HS-27A (cell line): Measurements from ENCODE around the gene STAB2.
A peak's percentile ranks its signal among the peaks of the same experiment; 100 is the strongest.

Source experiments
- DNase-seq: peaks from one replicate; pipeline ENCODE4 v3.0.0-alpha.2; 2012; ENCODE audit warnings: low read depth, missing footprints

STAB2 gene

GRCh38 chr12:103586791-103587370 is at the start of gene STAB2:
Gene STAB2 (plus strand): TSS chr12:103587273. CDS start chr12:103587477, 204 bp downstream.
- no peak for DNase-seq

- DNase-seq = no peak
These were observed 48.7 kb upstream of the STAB2 start for GRCh38 chr12:103538397-103538796.

- DNase-seq = no peak
These were observed 46.8 kb upstream of the STAB2 start for GRCh38 chr12:103540319-103540718.

GRCh38 chr12:103542078-103542477 is 45.0 kb upstream of the STAB2 start:
- DNase-seq = no peak

GRCh38 chr12:103546959-103547358 is 40.1 kb upstream of the STAB2 start:
- DNase-seq = no peak

- no peak for DNase-seq
These were observed 39.7 kb upstream of the STAB2 start for GRCh38 chr12:103547376-103547775.

GRCh38 chr12:103547929-103548328 is 39.1 kb upstream of the STAB2 start:
- no peak for DNase-seq

GRCh38 chr12:103548622-103549601 is 38.2 kb upstream of the STAB2 start:
- peak; percentile 50 for DNase-seq

- DNase-seq = no peak
These were observed 30.0 kb upstream of the STAB2 start for GRCh38 chr12:103556890-103557627.

GRCh38 chr12:103557628-103558010 is 29.5 kb upstream of the STAB2 start:
- no peak for DNase-seq

- DNase-seq = no peak
These were observed 28.2 kb upstream of the STAB2 start for GRCh38 chr12:103558879-103559278.

GRCh38 chr12:103560604-103561101 is 26.4 kb upstream of the STAB2 start:
- peak; percentile 97 for DNase-seq

GRCh38 chr12:103561174-103561573 is 25.9 kb upstream of the STAB2 start:
- DNase-seq = peak; percentile 9

- no peak for DNase-seq
These were observed 20.7 kb upstream of the STAB2 start for GRCh38 chr12:103566398-103566797.

- DNase-seq = no peak
These were observed 17.8 kb upstream of the STAB2 start for GRCh38 chr12:103569278-103569677.

- DNase-seq = no peak
These were observed 15.8 kb upstream of the STAB2 start for GRCh38 chr12:103571286-103571685.

GRCh38 chr12:103572312-103573045 is 14.6 kb upstream of the STAB2 start:
- DNase-seq = no peak

- no peak for DNase-seq
These were observed 13.9 kb upstream of the STAB2 start for GRCh38 chr12:103573185-103573584.

GRCh38 chr12:103578926-103579325 is 8.1 kb upstream of the STAB2 start:
- DNase-seq = no peak

- no peak for DNase-seq
These were observed 7.0 kb upstream of the STAB2 start for GRCh38 chr12:103580026-103580425.

- DNase-seq = no peak
These were observed 4.1 kb upstream of the STAB2 start for GRCh38 chr12:103583008-103583407.

GRCh38 chr12:103586132-103586531 is 941 bp upstream of the STAB2 start:
- DNase-seq = no peak
